Ishikawa (cell line): ENCODE data around the gene AURKAIP1.

ENCODE experiments used
- CREB1 ChIP-seq: IDR thresholded peaks from 2 replicates; pipeline ENCODE4 v1.6.1; 2012; ENCODE audit warnings: low read depth
- EP300 ChIP-seq: IDR thresholded peaks from 2 replicates; pipeline ENCODE4 v1.6.1; 2012; ENCODE audit warnings: borderline replicate concordance
- TAF1 ChIP-seq: IDR thresholded peaks from 2 replicates; pipeline ENCODE4 v1.6.1; 2012; ENCODE audit warnings: low read depth, mild to moderate bottlenecking
- TF ChIP-seq, protein P1 (sequence below): IDR thresholded peaks from 2 replicates; pipeline ENCODE4 v1.6.1; 2012

DNA sequence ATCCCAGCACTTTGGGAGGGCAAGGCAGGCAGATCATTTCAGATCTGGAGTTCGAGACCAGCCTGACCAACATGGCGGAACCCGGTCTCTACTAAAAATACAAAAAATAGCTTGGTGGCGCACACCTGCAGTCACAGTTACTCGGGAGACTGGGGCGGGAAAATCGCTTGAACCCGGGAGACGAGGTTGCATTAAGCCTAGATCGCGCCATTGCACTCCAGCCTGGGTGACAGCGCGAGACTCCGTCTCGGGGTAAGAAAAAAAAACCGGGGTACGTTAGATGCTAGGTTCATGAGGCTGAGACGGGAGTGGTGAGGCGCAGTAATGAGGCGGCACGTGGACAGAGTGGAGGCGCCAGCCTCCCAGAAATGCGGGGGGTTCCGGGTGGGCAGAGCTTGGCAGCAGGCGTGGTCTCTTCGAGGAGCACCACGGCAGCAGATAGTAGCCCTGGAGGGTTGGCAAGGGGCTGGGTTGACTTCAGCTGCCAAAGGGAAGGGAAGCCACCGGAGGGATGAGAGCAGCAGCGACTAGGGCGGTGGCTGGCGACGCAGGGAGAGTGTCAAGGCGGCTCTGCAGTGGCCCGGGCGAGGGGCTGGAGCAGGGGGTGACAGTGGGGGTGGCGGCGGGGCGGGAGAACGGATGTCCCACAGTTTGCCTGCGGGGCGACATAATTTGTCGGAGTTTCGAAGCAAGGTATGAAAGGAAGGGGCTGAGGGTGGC is 31.3 kb upstream of the AURKAIP1 start:
- TF ChIP-seq EP300, result no peak
- TF ChIP-seq TAF1, result no peak
- no peak for TF ChIP-seq CREB1
- TF ChIP-seq, protein P1, sequence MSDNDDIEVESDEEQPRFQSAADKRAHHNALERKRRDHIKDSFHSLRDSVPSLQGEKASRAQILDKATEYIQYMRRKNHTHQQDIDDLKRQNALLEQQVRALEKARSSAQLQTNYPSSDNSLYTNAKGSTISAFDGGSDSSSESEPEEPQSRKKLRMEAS, result no peak; the same call in 1 of the 2 replicates
